ENCODE results near the gene ANXA11. TPM values are rescaled to one million over a fixed set of nuclear protein-coding genes. Genes with fewer than 3 reads are reported as not detected.

The ANXA11 gene
- total and polyA plus RNA-seq, 2 donors (not counting 1 experiment from before 2014, with no cell fraction given): 88.3 to 177 TPM

DNA sequence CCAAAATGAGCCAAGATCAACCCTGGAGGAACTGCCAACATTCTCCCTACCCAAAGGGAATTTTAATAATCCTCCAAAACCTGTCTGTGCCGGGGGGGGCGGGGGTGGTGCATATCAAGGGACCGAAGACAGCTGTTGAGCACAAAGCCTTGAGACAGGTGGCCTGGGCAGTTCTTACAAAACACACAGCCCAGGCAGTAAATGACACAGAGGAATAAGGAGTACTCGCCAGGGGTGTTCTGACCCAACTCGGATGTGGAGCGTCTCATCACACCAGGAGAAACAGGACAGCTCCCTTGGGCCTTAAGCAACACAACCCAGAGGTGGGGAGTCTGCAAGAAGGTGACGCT, 37.2 kb downstream of the ANXA11 start:
- no peak overlapping the region for H3K4me3 Mint-ChIP-seq
- Histone ChIP-seq H3K4me3 (ENCODE audit: control extremely low read depth in 1 of 5, extremely low read depth in 1 of 5, insufficient read depth in 1 of 5, low read depth in 2 of 5, low read length in 4 of 5) (no peak overlapping the region), H3K27ac (ENCODE audit: low read length in 2 of 2) (no peak overlapping the region), H3K36me3 (replicated peaks in 1 of 2; ENCODE audit: control extremely low read depth in 1 of 2, control insufficient read depth in 1 of 2, extremely low read depth in 1 of 2, insufficient read depth in 2 of 2, low read length in 1 of 2) (peaks cover 0 to 84% of the 10 kb centered on the region in 2 experiments), H3K4me2 (replicated peaks; ENCODE audit: low read depth, low read length, poor library complexity, severe bottlenecking) (no peak overlapping the region), H3K79me2 (ENCODE audit: control insufficient read depth, insufficient read depth, low read length) (peaks cover 19% of the 10 kb centered on the region), H4K20me1 (ENCODE audit: control insufficient read depth, insufficient read depth, low read length, poor library complexity, severe bottlenecking) (peaks cover 90% of the 10 kb centered on the region), H2AFZ (ENCODE audit: insufficient read depth, low read depth, low read length, poor library complexity, severe bottlenecking) (no peak overlapping the region), H3K9me3 (ENCODE audit: control extremely low read depth in 1 of 3, control insufficient read depth in 2 of 3, insufficient read depth in 1 of 3, low read length in 2 of 3) (no peaks in the 10 kb centered on the region), H3K9ac (ENCODE audit: low read length) (no peak overlapping the region), H3K27me3 (replicated peaks in 1 of 4; ENCODE audit: control extremely low read depth in 1 of 4, control insufficient read depth in 3 of 4, insufficient read depth in 4 of 4, low read length in 3 of 4) (no peaks in the 10 kb centered on the region), H3K4me1 (ENCODE audit: control insufficient read depth in 2 of 2, insufficient read depth in 2 of 2, low read length in 2 of 2) (no peaks in the 10 kb centered on the region)
- TF ChIP-seq, protein P1, sequence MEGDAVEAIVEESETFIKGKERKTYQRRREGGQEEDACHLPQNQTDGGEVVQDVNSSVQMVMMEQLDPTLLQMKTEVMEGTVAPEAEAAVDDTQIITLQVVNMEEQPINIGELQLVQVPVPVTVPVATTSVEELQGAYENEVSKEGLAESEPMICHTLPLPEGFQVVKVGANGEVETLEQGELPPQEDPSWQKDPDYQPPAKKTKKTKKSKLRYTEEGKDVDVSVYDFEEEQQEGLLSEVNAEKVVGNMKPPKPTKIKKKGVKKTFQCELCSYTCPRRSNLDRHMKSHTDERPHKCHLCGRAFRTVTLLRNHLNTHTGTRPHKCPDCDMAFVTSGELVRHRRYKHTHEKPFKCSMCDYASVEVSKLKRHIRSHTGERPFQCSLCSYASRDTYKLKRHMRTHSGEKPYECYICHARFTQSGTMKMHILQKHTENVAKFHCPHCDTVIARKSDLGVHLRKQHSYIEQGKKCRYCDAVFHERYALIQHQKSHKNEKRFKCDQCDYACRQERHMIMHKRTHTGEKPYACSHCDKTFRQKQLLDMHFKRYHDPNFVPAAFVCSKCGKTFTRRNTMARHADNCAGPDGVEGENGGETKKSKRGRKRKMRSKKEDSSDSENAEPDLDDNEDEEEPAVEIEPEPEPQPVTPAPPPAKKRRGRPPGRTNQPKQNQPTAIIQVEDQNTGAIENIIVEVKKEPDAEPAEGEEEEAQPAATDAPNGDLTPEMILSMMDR (IDR thresholded peaks at IDR 0.05): no peak
- TF ChIP-seq EZH2 (IDR thresholded peaks at IDR 0.05; ENCODE audit: borderline replicate concordance, insufficient read depth, low read depth, low read length, poor library complexity, severe bottlenecking): no peak
- H3K27ac Mint-ChIP-seq: no peak overlapping the region
- ATAC-seq (ENCODE audit: low read depth) (no peak), DNase-seq (no peak)
- peaks cover 3% of the 10 kb centered on the region for H3K4me1 Mint-ChIP-seq
- intact Hi-C loops (cut with micrococcal nuclease): loop anchor here (5.0 kb wide), 1 partner anchor 34 kb away; no protein-coding TSS in a partner anchor
- no peaks in the 10 kb centered on the region for H3K9me3 Mint-ChIP-seq (ENCODE audit: insufficient read depth)
- ChIA-PET POLR2A (no interaction called here), CTCF (interaction anchor here (0.7 to 4.2 kb wide), 4 partner anchors 17 to 53 kb away, joined by 3 to 39 read pairs (median 8); no protein-coding TSS in a partner anchor)
- WGBS (ENCODE audit: insufficient coverage): 100% methylated on average over 4 of the region's 7 CpGs
- no peaks in the 10 kb centered on the region for H3K27me3 Mint-ChIP-seq

DNA sequence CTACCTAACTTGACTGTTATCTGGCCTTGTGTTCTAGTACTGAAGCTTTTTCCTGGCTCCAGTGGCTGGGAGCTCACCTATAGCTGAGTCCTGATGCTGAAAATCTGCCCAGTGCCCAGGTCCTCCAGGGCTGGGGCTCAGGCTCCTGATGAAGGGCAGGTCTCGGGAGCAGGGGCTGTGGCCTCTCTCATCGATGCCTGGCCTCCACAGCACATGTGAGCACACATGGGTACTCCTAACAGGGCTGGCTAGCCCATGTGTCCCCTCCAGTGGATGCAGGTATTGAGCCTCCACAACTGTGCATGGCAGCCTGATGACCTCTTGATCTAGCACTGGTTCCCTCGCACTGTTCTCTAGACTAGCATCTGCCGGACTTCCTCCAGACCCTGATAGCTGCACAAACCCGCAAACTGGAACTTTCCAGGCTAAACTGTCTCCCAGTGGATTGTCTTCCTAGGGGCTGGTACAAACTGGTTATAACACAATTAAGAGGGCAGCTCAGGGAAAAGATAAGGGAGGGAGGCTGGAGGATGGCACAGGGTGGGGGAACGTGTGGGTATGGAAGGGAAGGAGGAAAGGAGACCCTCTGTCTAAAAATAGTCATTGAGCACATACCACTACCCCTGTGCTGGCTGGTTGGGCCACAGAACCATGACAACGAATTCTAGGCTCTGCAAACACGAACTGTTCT, 37.7 kb downstream of the ANXA11 start:
- H3K4me1 ChIP-seq (ENCODE audit: control insufficient read depth in 2 of 2, insufficient read depth in 2 of 2, low read length in 2 of 2): no peaks in the 10 kb centered on the region
- Mint-ChIP-seq H3K9me3 (ENCODE audit: insufficient read depth) (no peaks in the 10 kb centered on the region), H3K27me3 (no peaks in the 10 kb centered on the region), H3K4me3 (no peak overlapping the region), H3K27ac (no peak overlapping the region), H3K4me1 (peaks cover 3% of the 10 kb centered on the region)
- ChIA-PET CTCF (interaction anchor here (2.2 to 4.2 kb wide), 2 partner anchors 23 to 54 kb away, joined by 11 to 39 read pairs; no protein-coding TSS in a partner anchor), POLR2A (no interaction called here)
- no peaks in the 10 kb centered on the region for H3K9me3 ChIP-seq (ENCODE audit: control extremely low read depth in 1 of 3, control insufficient read depth in 2 of 3, insufficient read depth in 1 of 3, low read length in 2 of 3)
- H4K20me1 ChIP-seq (ENCODE audit: control insufficient read depth, insufficient read depth, low read length, poor library complexity, severe bottlenecking): peaks cover 85% of the 10 kb centered on the region
- no peaks in the 10 kb centered on the region for H3K27me3 ChIP-seq (replicated peaks in 1 of 4; ENCODE audit: control extremely low read depth in 1 of 4, control insufficient read depth in 3 of 4, insufficient read depth in 4 of 4, low read length in 3 of 4)
- 97% methylated on average over 7 of the region's 8 CpGs for WGBS (ENCODE audit: insufficient coverage)
- no peak overlapping the region for H3K4me3 ChIP-seq (ENCODE audit: control extremely low read depth in 1 of 5, extremely low read depth in 1 of 5, insufficient read depth in 1 of 5, low read depth in 2 of 5, low read length in 4 of 5)
- TF ChIP-seq EZH2 (IDR thresholded peaks at IDR 0.05; ENCODE audit: borderline replicate concordance, insufficient read depth, low read depth, low read length, poor library complexity, severe bottlenecking): no peak
- TF ChIP-seq, protein P1 (IDR thresholded peaks at IDR 0.05): no peak
- H3K4me2 ChIP-seq (replicated peaks; ENCODE audit: low read depth, low read length, poor library complexity, severe bottlenecking): no peak overlapping the region
- peaks cover 13% of the 10 kb centered on the region for H3K79me2 ChIP-seq (ENCODE audit: control insufficient read depth, insufficient read depth, low read length)
- H2AFZ ChIP-seq (ENCODE audit: insufficient read depth, low read depth, low read length, poor library complexity, severe bottlenecking): no peak overlapping the region
- H3K36me3 ChIP-seq (replicated peaks in 1 of 2; ENCODE audit: control extremely low read depth in 1 of 2, control insufficient read depth in 1 of 2, extremely low read depth in 1 of 2, insufficient read depth in 2 of 2, low read length in 1 of 2): peaks cover 0 to 85% of the 10 kb centered on the region in 2 experiments
- H3K9ac ChIP-seq (ENCODE audit: low read length): no peak overlapping the region
- ATAC-seq (ENCODE audit: low read depth) (no peak), DNase-seq (no peak)
- intact Hi-C loops (cut with micrococcal nuclease): loop anchor here (5.0 kb wide), 1 partner anchor 35 kb away; no protein-coding TSS in a partner anchor
- H3K27ac ChIP-seq (ENCODE audit: low read length in 2 of 2): no peak overlapping the region

Measured in B cell (primary cell).